ENCODE results near the gene SEPHS1. TPM values are rescaled to one million over a fixed set of nuclear protein-coding genes. Genes with fewer than 3 reads are reported as not detected.

SEPHS1 gene
- polyA plus RNA-seq, 4 donors: 116 to 142 (median 134) TPM

DNA sequence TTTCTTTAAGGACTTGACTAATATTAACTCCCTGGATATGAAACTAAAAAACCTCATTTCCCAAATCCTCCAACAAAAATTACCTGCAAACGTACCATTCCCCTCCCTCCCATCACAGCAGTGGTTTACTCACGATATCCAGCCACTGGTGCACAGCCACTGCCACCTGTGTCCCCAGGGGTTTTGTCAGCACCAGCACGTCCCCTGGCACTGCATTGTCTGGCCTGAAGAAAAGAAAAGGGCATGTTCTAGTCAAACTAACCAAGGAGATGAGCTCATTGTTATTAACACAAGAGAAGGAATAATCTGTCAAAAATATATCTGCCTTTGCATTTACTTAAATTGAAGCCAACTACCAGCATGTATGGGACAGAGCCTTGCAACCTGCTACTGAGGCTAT lies 18.5 kb downstream of the SEPHS1 start:
- no peak for DNase-seq (ENCODE audit: low read depth in 4 of 4, low spot score in 3 of 4)

GRCh38 chr10:13328613-13329012 lies 19.5 kb downstream of the SEPHS1 start:
- no peak for DNase-seq (ENCODE audit: low read depth in 4 of 4, low spot score in 3 of 4)

- DNase-seq (ENCODE audit: low read depth in 4 of 4, low spot score in 3 of 4): no peak
Measured at GRCh38 chr10:13328126-13328525, 20.0 kb downstream of the SEPHS1 start.

- no peak for DNase-seq (ENCODE audit: low read depth in 4 of 4, low spot score in 3 of 4)
Measured at GRCh38 chr10:13327534-13327933, 20.6 kb downstream of the SEPHS1 start.

DNA sequence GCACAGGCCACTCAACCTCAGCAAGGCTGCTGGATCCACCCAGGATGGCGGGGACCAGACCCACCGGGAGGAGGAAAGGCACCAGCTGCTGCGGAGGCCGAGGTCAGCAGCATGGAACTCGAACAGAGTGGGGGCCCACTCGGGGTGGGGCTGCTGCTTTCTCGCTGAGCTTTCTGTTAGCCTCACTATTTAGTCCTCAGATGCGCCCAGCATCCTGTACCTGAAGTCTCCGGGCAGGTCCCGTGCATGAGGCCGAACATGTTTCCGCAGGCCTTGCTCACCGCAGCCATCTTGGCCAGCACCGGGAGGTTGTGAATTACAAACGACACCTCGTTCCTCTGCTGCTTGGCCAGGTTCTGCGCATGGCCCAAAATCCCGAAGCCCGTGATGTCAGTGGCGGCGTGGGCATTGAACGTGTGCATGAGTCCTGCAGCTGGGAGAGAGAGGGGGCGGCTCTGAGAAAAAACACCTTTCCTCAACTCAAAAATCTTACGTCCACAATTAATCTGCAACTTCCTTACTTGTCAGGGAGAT lies 25.4 kb downstream of the SEPHS1 start:
- DNase-seq (ENCODE audit: low read depth in 4 of 4, low spot score in 3 of 4): no peak

DNA sequence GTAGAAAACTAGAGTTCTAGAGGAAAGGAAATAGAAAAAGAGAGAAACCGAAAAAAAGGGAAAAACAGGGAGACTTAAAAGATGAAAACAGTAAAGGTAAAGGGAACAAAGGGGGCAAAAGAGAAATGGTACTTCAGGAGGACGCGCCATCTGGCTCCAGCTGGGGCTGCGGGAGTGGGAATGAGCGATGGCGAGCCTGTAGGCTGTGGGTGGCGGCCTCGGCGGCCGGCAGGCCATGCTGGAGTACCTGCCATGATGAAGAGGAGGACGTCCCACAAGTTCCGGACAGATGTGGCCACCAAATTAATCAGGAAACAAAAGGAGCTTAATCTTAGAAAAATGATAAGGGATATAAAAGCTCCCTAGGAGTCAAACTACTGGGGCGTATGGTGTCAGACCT lies 26.5 kb downstream of the SEPHS1 start:
- DNase-seq (ENCODE audit: low read depth in 4 of 4, low spot score in 3 of 4): no peak

DNA sequence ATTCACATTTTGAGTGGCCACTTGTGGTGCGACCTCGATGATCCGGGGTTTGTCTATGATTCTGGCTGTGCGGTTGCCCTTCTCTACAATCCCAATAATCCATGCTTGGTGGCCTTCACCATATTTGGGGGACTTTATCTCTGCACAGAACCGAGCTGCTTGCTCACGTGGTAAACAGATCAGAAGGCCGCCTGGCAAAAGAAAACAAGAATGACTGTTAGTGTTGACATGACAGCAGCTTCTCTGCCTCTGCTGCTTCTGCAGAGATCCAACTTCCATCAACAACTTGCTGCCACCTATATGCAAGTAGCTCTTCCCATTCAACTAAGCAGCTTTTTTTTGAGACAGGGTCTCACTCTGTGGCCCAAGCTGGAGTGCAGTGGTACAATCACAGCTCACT lies 28.9 kb downstream of the SEPHS1 start:
- DNase-seq (ENCODE audit: low read depth in 4 of 4, low spot score in 3 of 4): no peak

DNA sequence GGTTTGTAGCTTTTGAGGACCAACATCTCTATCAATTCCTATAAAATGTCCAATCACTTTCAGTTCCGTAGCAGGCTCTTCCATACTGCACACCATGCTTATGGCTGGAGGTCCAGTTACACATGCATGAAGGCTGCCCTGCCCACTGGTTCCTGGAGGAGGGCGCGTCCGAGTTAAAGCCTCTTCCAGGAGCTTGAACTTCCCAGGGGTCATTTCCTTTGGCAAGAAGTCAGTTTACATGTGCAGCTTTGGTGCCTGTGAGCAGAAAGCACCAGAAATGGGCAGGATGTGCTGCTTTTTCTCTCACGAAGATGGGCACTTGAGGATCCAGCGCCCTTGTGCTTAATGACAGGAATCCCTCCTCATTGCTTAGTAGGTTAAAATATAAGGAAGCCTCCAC lies 30.6 kb downstream of the SEPHS1 start:
- DNase-seq (ENCODE audit: low read depth in 4 of 4, low spot score in 3 of 4): no peak

DNA sequence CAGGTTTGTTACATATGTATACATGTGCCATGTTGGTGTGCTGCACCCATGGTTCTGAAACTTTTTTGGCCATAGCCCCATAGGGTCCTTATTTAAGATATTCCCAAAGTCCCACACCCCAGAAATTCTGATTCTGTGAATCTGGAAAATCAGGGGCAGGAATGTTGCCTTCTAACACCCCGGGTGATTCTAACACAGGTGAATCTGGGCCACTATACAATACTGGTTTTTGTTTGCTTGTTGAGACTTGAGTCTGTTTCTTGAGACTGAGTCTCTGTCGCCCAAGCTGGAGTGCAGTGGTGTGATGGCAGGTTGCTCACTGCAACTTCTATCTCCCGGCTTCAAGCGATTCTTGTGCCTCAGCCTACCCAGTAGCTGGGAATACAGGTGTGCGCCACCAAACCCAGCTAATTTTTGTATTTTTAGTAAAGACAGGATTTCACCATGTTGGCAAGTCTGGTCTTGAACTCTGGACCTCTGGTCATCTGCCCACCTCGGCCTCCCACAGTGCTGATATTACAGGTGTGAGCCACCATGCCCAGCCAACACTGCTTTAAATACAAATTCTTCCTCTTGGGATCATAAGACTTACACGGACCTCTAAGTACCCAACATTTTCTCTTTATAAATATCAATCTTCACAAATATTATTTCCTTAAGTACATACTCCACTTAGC lies 31.3 kb downstream of the SEPHS1 start:
- DNase-seq (ENCODE audit: low read depth in 4 of 4, low spot score in 3 of 4): no peak

DNA sequence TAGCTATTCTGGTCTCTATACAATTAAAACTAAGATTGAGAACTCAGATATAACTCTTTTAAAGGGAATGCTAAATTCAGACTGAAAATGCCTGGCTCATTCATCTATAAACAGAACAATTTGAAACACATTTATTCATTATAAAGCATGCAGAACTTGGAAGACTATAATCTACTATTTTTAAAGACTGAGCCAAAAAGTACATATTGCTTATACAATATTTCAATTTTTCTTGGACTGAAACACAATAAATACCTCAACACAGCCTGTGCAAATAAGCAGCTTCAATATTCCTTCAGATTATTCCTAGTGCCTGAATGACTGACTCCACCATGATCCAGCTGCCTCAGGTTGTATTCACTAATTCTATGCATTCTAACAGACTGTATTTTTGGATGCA lies 32.7 kb downstream of the SEPHS1 start:
- DNase-seq (ENCODE audit: low read depth in 4 of 4, low spot score in 3 of 4): no peak

DNA sequence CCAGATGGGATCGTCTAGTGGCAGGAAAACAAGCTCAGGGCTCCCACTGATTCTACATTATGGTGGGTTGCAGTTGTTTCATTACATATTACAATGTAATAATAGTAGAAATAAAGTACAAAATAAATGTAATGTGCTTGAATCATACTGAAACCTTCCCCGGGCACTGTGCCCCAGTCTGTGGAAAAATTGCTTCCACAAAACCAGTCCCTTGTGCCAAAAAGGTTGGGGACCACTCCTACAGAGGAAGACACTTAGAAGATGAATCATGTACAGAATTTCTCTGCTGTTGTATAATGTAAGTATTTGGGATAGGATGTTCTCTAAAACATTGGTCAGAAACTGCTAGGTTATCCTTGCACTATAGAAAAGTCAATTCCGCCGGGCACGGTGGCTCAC lies 36.9 kb downstream of the SEPHS1 start:
- DNase-seq (ENCODE audit: low read depth in 4 of 4, low spot score in 3 of 4): no peak

GRCh38 chr10:13310518-13311176 lies 37.4 kb downstream of the SEPHS1 start:
- DNase-seq (ENCODE audit: low read depth in 4 of 4, low spot score in 3 of 4): no peak

GRCh38 chr10:13309792-13310191 lies 38.3 kb downstream of the SEPHS1 start:
- DNase-seq (ENCODE audit: low read depth in 4 of 4, low spot score in 3 of 4): no peak

DNA sequence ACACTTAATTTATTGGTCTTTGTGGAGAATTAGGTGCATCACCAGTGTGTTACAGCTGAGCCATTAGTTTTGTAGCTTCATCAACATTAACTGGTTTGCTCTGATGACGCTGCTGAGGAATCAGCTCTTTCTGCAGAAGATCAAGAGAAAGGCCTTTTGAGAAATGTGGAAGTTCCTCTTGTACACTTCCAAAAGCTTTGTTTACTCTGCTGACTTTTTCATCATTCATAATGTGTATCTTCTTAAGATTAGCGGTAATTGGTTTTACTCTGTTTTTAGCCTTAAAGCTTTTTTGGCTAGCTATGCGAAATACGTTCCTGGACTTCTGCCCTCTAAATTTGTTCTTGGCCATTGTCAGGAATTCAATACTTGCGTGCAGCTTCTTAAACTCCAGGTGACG lies 40.0 kb downstream of the SEPHS1 start:
- DNase-seq (ENCODE audit: low read depth in 4 of 4, low spot score in 3 of 4): no peak

- DNase-seq (ENCODE audit: low read depth in 4 of 4, low spot score in 3 of 4): no peak
Measured at GRCh38 chr10:13306103-13306502, 42.0 kb downstream of the SEPHS1 start.

DNA sequence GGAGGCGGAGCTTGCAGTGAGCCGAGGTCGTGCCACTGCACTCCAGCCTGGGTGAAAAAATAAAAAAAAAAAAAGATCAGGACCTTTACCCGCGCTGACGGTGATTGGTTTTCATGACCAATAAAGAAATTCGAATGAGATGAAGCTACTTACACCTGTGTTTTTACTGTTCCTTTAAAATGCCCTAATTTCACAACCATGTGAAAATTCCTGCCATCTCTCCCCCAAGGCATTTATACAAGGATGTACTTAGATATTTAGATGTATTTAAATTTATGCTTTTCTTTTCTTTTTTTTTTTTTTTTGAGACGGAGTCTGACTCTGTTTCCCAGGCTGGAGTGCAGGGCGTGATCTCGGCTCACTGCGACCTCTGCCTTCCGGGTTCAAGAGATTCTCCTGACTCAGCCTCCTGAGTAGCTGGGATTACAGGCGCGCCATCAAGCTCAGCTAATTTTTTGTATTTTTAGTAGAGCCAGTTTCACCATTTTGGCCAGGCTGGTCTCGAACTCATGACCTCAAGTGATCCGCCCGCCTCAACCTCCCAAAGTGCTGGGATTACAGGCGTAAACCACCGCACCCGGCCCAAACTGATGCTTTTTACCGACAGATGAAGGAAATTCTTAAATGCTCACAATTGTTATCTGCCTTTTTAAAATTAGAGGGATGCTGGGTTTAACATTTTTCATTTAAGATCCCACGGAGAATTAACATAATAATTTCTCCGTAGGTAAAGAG lies 45.1 kb downstream of the SEPHS1 start:
- DNase-seq (ENCODE audit: low read depth in 4 of 4, low spot score in 3 of 4): no peak

GRCh38 chr10:13299437-13300287 lies 48.4 kb downstream of the SEPHS1 start, which contains the start of gene PHYH:
PHYH (minus strand) TSS chr10:13300064; CDS start chr10:13300042, 22 bp downstream.
- peak; percentile 66 to 74 (median 72) for DNase-seq (ENCODE audit: low read depth in 4 of 4, low spot score in 3 of 4)

DNA sequence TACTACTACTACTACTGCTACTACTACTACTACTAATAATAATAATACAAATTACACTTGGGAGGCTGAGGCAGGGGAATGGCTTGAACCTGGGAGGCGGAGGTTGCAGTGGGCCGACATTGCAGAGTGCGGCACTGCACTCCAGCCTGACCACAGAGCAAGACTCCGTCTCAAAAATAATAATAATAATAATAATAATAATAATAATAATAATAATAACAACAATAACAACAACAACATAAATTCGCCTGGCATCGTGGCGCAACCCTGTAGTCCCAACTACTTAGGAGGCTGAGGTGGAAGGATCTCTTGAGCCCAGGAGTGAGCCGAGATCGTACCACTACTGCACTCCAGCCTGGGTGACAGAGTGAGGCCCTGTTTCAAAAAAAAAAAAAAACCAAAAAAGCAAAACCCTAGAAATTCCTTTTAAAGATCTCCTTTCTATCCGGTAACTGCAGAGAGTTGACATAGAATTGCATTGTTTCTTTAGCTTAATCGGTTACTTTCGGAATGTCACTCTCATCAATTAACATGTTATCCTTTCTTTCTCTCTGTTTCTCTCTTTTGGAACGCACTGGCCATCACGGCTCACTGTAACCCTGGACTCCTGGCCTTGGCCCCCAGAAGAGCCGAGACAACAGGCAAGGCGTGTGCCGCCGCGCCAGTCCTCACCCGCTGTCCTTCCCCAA lies 49.2 kb downstream of the SEPHS1 start:
- DNase-seq (ENCODE audit: low read depth in 4 of 4, low spot score in 3 of 4): no peak

- no peak for DNase-seq (ENCODE audit: low read depth in 4 of 4, low spot score in 3 of 4)
Measured at GRCh38 chr10:13296476-13296875, 51.6 kb downstream of the SEPHS1 start.

DNA sequence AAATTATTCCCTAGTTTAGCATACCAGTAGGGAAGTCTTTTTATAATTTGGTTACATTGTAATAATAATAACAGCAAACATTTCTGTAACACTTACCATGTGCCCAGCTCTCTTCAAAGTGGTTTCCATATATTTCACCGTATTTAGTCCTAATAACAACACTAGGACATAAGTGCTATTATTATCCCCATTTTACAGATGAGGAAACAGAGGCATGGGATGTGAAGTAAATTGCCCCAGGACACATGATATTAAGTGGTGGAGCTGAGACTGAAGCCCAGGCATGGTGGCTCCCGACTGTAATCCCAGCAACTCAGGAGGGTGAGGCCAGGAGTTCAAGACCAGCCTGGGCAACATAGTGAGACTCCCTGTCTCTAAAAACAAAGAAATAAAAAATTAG lies 53.3 kb downstream of the SEPHS1 start:
- no peak for DNase-seq (ENCODE audit: low read depth in 4 of 4, low spot score in 3 of 4)
